GM06990 (cell line): ENCODE data around the gene LRMDA.

Experiments
- DNase-seq: peaks from one replicate; pipeline ENCODE4 v3.0.0-alpha.2; 2011; ENCODE audit not compliant: insufficient read length; ENCODE audit errors: extremely low read depth
- H3K27me3 ChIP-seq: replicated peaks from 2 replicates; pipeline ENCODE4 v1.6.0; 2011; ENCODE audit warnings: low read length; ENCODE audit not compliant: control insufficient read depth, insufficient read depth
- H3K36me3 ChIP-seq: 2 replicates; pipeline ENCODE4 v1.5.1; 2011; ENCODE audit warnings: low read length; ENCODE audit not compliant: control insufficient read depth, insufficient read depth
- H3K4me3 ChIP-seq: replicated peaks from 2 replicates; pipeline ENCODE4 v1.5.1; 2011; ENCODE audit warnings: low read depth, mild to moderate bottlenecking, control low read depth, low read length
- TF ChIP-seq, protein P1 (sequence below): IDR thresholded peaks from 2 replicates; pipeline ENCODE4 v1.5.1; 2011; ENCODE audit warnings: low read length, control low read depth, mild to moderate bottlenecking, inconsistent platforms; ENCODE audit not compliant: insufficient read depth, poor library complexity, severe bottlenecking

Gene LRMDA

DNA sequence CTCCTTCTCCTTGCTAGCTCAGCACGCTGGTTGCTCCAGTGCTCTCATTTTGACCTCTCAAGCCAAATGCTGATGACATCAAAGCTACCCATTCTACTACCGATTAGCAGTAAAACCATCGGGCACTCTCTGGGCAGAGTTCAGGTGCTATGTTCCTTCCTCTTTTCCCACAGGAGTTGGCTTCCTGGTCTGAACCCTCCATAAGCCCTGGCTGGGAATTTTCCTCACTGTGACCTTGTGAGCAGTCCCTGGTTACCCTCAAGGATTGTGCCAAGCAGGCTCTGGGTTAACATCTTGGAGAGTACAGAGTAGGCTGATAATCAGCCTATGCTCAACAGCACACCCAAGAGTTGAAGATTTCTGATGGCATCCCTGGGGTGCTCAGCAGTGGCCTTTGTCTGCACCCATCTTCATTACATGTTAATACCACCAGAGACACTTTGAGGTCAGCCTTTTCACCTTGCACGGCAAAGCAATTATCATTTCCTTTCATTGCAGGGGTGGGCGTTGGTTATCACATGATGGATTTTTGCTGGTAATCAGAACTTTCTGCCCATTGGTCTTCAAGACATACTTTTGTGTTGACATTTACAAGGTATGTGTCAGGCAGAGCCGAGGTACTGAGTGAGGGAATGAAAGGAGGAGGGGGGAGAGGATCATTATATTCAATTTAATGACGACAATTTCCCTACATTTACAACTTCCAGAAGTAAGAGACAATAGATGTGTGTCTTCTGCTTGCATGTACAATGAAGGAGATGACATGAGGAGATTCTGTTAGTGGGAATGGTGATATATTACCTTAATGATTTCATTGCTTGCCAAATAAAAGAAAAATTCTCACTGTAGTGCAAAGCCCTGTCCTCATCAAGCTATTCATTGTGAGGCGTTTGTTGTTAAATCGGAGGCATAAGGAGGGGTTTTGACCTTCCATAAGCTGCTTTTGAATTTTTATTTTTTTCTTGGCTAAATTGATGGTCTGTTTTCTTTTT lies 452.0 kb downstream of the LRMDA start:
- no peak for DNase-seq
- no peaks in the 10 kb centered on the region for H3K36me3 ChIP-seq
- no peaks in the 10 kb centered on the region for H3K27me3 ChIP-seq
- TF ChIP-seq, protein P1, sequence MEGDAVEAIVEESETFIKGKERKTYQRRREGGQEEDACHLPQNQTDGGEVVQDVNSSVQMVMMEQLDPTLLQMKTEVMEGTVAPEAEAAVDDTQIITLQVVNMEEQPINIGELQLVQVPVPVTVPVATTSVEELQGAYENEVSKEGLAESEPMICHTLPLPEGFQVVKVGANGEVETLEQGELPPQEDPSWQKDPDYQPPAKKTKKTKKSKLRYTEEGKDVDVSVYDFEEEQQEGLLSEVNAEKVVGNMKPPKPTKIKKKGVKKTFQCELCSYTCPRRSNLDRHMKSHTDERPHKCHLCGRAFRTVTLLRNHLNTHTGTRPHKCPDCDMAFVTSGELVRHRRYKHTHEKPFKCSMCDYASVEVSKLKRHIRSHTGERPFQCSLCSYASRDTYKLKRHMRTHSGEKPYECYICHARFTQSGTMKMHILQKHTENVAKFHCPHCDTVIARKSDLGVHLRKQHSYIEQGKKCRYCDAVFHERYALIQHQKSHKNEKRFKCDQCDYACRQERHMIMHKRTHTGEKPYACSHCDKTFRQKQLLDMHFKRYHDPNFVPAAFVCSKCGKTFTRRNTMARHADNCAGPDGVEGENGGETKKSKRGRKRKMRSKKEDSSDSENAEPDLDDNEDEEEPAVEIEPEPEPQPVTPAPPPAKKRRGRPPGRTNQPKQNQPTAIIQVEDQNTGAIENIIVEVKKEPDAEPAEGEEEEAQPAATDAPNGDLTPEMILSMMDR, result no peak
- H3K4me3 ChIP-seq, result no peak overlapping the region

DNA sequence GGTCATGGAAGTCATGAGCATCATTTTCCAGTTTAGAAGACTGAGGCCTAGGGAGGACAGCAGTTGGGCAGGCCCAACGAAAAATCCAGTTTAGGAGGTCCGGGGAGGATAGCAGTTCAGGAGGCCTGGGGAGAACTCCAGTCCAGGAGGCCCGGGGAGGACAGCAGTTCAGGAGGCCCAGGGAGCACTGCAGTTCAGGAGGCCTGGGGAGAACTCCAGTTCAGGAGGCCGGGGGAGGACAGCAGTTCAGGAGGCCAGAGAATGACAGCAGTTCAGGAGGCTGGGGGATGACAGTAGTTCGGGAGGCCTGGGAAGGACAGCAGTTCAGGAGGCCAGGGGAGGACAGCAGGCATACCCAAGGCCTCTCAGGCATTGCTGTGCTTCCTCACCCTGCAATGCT lies 453.4 kb downstream of the LRMDA start:
- TF ChIP-seq, protein P1, result no peak
- DNase-seq, result no peak
- Histone ChIP-seq H3K36me3 (no peaks in the 10 kb centered on the region), H3K4me3 (no peak overlapping the region), H3K27me3 (no peaks in the 10 kb centered on the region)

DNA sequence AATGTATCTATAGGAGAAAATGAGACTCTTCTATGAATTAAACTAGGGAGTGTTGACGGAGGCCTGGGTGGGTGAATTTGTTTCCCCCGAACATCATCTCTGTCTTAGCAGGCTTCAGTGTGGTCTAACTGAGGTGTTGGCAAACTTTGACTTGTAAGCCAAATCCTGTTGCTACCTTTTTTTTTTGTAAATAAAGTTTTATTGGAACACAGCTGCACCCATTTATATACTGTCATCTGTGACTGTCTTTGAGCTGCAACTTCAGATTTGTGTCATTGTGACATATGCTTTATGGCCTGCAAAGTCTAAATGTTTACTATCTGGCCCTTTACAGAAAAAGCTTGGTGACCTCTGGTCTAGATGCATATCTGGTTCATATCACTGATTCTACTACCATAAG lies 455.9 kb downstream of the LRMDA start:
- no peak for DNase-seq
- TF ChIP-seq, protein P1, result no peak
- Histone ChIP-seq H3K27me3 (no peaks in the 10 kb centered on the region), H3K4me3 (no peak overlapping the region), H3K36me3 (no peaks in the 10 kb centered on the region)

DNA sequence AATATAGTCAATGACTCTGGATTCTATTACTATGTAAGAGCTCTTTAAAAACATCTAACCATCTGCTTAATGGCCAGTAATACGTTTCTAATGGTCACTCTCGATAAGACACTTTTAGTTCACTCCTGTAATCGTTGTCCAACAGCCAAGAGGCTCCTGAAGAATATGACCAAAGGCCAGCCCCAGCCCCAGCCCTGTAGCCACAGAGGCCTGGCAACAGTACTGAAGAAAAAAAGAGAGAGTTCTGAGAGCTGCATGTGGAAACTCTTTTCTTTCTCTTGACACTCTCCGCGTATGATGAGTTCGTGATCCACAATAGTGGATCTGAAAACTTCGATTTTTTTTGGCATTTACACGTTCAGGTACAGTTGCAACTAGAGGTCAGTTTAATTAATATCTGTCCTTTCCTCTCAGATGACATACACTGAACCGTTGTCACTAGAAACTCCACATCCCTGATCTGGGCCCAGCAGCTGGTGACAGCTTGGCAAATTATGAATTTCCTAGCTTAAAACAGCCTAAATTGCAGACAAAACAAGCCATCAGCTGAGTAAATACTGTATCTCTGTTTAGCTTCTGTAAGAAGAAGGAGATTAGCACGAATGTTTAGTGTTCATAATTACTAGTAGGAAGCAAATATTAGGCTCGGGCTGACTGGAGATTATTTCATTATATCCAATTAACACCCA lies 456.7 kb downstream of the LRMDA start:
- no peaks in the 10 kb centered on the region for H3K27me3 ChIP-seq
- no peak for DNase-seq
- TF ChIP-seq, protein P1, result no peak
- no peaks in the 10 kb centered on the region for H3K36me3 ChIP-seq
- no peak overlapping the region for H3K4me3 ChIP-seq

DNA sequence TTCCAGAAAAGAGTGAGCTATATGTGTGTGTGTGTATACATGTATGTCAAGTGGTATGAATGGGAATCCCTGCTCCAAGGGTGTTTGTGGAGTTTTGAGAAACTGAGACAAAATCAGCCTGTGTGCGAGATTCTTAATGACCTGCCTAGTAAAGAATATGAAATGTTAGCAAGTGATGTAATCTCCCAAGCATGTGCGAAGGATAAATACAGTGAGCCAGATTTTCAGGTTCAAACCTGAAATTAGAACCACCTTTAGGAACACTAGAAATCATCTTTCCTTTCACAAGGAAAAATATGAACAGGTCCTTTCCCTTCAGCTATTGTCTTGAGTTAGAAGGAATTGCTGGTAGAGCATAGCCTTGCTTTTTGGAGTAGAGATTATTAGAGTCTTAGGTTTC lies 457.6 kb downstream of the LRMDA start:
- TF ChIP-seq, protein P1, result no peak
- no peak for DNase-seq
- H3K27me3 ChIP-seq, result no peaks in the 10 kb centered on the region
- no peak overlapping the region for H3K4me3 ChIP-seq
- H3K36me3 ChIP-seq, result no peaks in the 10 kb centered on the region
